ENCODE data around the gene USP9Y.

- TF ChIP-seq, protein P1, sequence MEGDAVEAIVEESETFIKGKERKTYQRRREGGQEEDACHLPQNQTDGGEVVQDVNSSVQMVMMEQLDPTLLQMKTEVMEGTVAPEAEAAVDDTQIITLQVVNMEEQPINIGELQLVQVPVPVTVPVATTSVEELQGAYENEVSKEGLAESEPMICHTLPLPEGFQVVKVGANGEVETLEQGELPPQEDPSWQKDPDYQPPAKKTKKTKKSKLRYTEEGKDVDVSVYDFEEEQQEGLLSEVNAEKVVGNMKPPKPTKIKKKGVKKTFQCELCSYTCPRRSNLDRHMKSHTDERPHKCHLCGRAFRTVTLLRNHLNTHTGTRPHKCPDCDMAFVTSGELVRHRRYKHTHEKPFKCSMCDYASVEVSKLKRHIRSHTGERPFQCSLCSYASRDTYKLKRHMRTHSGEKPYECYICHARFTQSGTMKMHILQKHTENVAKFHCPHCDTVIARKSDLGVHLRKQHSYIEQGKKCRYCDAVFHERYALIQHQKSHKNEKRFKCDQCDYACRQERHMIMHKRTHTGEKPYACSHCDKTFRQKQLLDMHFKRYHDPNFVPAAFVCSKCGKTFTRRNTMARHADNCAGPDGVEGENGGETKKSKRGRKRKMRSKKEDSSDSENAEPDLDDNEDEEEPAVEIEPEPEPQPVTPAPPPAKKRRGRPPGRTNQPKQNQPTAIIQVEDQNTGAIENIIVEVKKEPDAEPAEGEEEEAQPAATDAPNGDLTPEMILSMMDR (conservative IDR thresholded peaks at IDR 0.05; ENCODE audit: low read length) = no peak
- TF ChIP-seq EZH2phosphoT487 (IDR thresholded peaks at IDR 0.05; ENCODE audit: borderline replicate concordance, low read depth, low read length) = no peak
These were observed 32.6 kb downstream of the USP9Y start for GRCh38 chrY:12733625-12734024.

All from OCI-LY7 (cell line).